Measurements from ENCODE around the gene ACTL9.

Gene ACTL9

GRCh38 chr19:8699908-8700307 lies 1.3 kb upstream of the ACTL9 start:
- Histone ChIP-seq H3K36me3 (replicated peaks) (no peaks in the 10 kb centered on the region), H3K9me3 (no peaks in the 10 kb centered on the region), H3K4me3 (no peak overlapping the region), H3K4me1 (no peaks in the 10 kb centered on the region), H3K27me3 (ENCODE audit: low read depth) (peaks cover 4% of the 10 kb centered on the region; the same call in 1 of the 2 replicates)
- no peak for DNase-seq (ENCODE audit: low spot score in 2 of 2)
- in situ Hi-C loops (cut with MboI; ENCODE audit: low sequenced_read_pairs), result no loop called here

- DNase-seq (ENCODE audit: low spot score in 2 of 2), result peak in 1 of 2 experiments; percentile 22
- in situ Hi-C loops (cut with MboI; ENCODE audit: low sequenced_read_pairs), result no loop called here
- Histone ChIP-seq H3K4me1 (no peaks in the 10 kb centered on the region), H3K27me3 (ENCODE audit: low read depth) (peaks cover 4% of the 10 kb centered on the region; the same call in 1 of the 2 replicates), H3K4me3 (no peak overlapping the region), H3K36me3 (replicated peaks) (no peaks in the 10 kb centered on the region), H3K9me3 (no peaks in the 10 kb centered on the region)
Observed at GRCh38 chr19:8697671-8698432, 743 bp downstream of the ACTL9 start.

GRCh38 chr19:8696993-8697392 lies 1.6 kb downstream of the ACTL9 start:
- Histone ChIP-seq H3K36me3 (replicated peaks) (no peaks in the 10 kb centered on the region), H3K9me3 (no peaks in the 10 kb centered on the region), H3K4me1 (no peaks in the 10 kb centered on the region), H3K4me3 (no peak overlapping the region), H3K27me3 (ENCODE audit: low read depth) (peaks cover 4% of the 10 kb centered on the region; the same call in 1 of the 2 replicates)
- no peak for DNase-seq (ENCODE audit: low spot score in 2 of 2)
- in situ Hi-C loops (cut with MboI; ENCODE audit: low sequenced_read_pairs), result no loop called here

- Histone ChIP-seq H3K36me3 (replicated peaks) (no peaks in the 10 kb centered on the region), H3K4me1 (no peaks in the 10 kb centered on the region), H3K9me3 (no peaks in the 10 kb centered on the region), H3K4me3 (no peak overlapping the region), H3K27me3 (ENCODE audit: low read depth) (no peaks in the 10 kb centered on the region)
- in situ Hi-C loops (cut with MboI; ENCODE audit: low sequenced_read_pairs), result no loop called here
- DNase-seq (ENCODE audit: low spot score in 2 of 2), result no peak
Observed at GRCh38 chr19:8695911-8696310, 2.7 kb downstream of the ACTL9 start.

GRCh38 chr19:8695501-8695900 lies 3.1 kb downstream of the ACTL9 start:
- H3K4me1 ChIP-seq, result no peaks in the 10 kb centered on the region
- no peaks in the 10 kb centered on the region for H3K27me3 ChIP-seq (ENCODE audit: low read depth)
- H3K9me3 ChIP-seq, result no peaks in the 10 kb centered on the region
- in situ Hi-C loops (cut with MboI; ENCODE audit: low sequenced_read_pairs), result no loop called here
- H3K36me3 ChIP-seq (replicated peaks), result no peaks in the 10 kb centered on the region
- DNase-seq (ENCODE audit: low spot score in 2 of 2), result no peak
- no peak overlapping the region for H3K4me3 ChIP-seq

GRCh38 chr19:8690753-8691539 lies 7.6 kb downstream of the ACTL9 start:
- Histone ChIP-seq H3K4me1 (no peaks in the 10 kb centered on the region), H3K27me3 (ENCODE audit: low read depth) (no peaks in the 10 kb centered on the region; the same call in 1 of the 2 replicates), H3K4me3 (no peak overlapping the region), H3K36me3 (replicated peaks) (no peaks in the 10 kb centered on the region), H3K9me3 (no peaks in the 10 kb centered on the region)
- DNase-seq (ENCODE audit: low spot score in 2 of 2), result no peak
- in situ Hi-C loops (cut with MboI; ENCODE audit: low sequenced_read_pairs), result no loop called here

- Histone ChIP-seq H3K36me3 (replicated peaks) (no peaks in the 10 kb centered on the region), H3K4me1 (no peaks in the 10 kb centered on the region), H3K4me3 (no peak overlapping the region), H3K27me3 (ENCODE audit: low read depth) (no peaks in the 10 kb centered on the region; the same call in 1 of the 2 replicates), H3K9me3 (no peaks in the 10 kb centered on the region)
- in situ Hi-C loops (cut with MboI; ENCODE audit: low sequenced_read_pairs), result no loop called here
- no peak for DNase-seq (ENCODE audit: low spot score in 2 of 2)
Observed at GRCh38 chr19:8688930-8689329, 9.7 kb downstream of the ACTL9 start.

GRCh38 chr19:8686549-8686948 lies 12.0 kb downstream of the ACTL9 start:
- H3K27me3 ChIP-seq (ENCODE audit: low read depth), result no peaks in the 10 kb centered on the region; the same call in 1 of the 2 replicates
- no peaks in the 10 kb centered on the region for H3K4me1 ChIP-seq
- no peak overlapping the region for H3K4me3 ChIP-seq
- H3K9me3 ChIP-seq, result no peaks in the 10 kb centered on the region
- in situ Hi-C loops (cut with MboI; ENCODE audit: low sequenced_read_pairs), result no loop called here
- no peaks in the 10 kb centered on the region for H3K36me3 ChIP-seq (replicated peaks)
- DNase-seq (ENCODE audit: low spot score in 2 of 2), result no peak

- H3K9me3 ChIP-seq, result no peaks in the 10 kb centered on the region
- H3K4me3 ChIP-seq, result no peak overlapping the region
- H3K4me1 ChIP-seq, result no peaks in the 10 kb centered on the region
- no peaks in the 10 kb centered on the region for H3K36me3 ChIP-seq (replicated peaks)
- in situ Hi-C loops (cut with MboI; ENCODE audit: low sequenced_read_pairs), result no loop called here
- no peak for DNase-seq (ENCODE audit: low spot score in 2 of 2)
- no peaks in the 10 kb centered on the region; the same call in 1 of the 2 replicates for H3K27me3 ChIP-seq (ENCODE audit: low read depth)
Observed at GRCh38 chr19:8684001-8684902, 14.3 kb downstream of the ACTL9 start.

- Histone ChIP-seq H3K27me3 (ENCODE audit: low read depth) (no peaks in the 10 kb centered on the region), H3K4me3 (no peak overlapping the region), H3K4me1 (no peaks in the 10 kb centered on the region), H3K9me3 (no peaks in the 10 kb centered on the region; the same call in 1 of the 2 replicates), H3K36me3 (replicated peaks) (no peaks in the 10 kb centered on the region)
- no peak for DNase-seq (ENCODE audit: low spot score in 2 of 2)
- in situ Hi-C loops (cut with MboI; ENCODE audit: low sequenced_read_pairs), result no loop called here
Observed at GRCh38 chr19:8682931-8683330, 15.7 kb downstream of the ACTL9 start.

- in situ Hi-C loops (cut with MboI; ENCODE audit: low sequenced_read_pairs), result no loop called here
- no peaks in the 10 kb centered on the region for H3K36me3 ChIP-seq (replicated peaks)
- H3K4me1 ChIP-seq, result no peaks in the 10 kb centered on the region
- H3K9me3 ChIP-seq, result no peaks in the 10 kb centered on the region; the same call in 1 of the 2 replicates
- H3K27me3 ChIP-seq (ENCODE audit: low read depth), result no peaks in the 10 kb centered on the region
- H3K4me3 ChIP-seq, result no peak overlapping the region
- DNase-seq (ENCODE audit: low spot score in 2 of 2), result no peak
Observed at GRCh38 chr19:8682472-8682871, 16.1 kb downstream of the ACTL9 start.

GRCh38 chr19:8681345-8682029 lies 17.1 kb downstream of the ACTL9 start:
- in situ Hi-C loops (cut with MboI; ENCODE audit: low sequenced_read_pairs), result no loop called here
- no peaks in the 10 kb centered on the region for H3K4me1 ChIP-seq

More at GRCh38 chr19:8681345-8682029, 17.1 kb downstream of the ACTL9 start:
- no peak for DNase-seq (ENCODE audit: low spot score in 2 of 2)
- no peaks in the 10 kb centered on the region; the same call in 1 of the 2 replicates for H3K9me3 ChIP-seq
- no peak overlapping the region for H3K4me3 ChIP-seq
- H3K27me3 ChIP-seq (ENCODE audit: low read depth), result no peaks in the 10 kb centered on the region
- H3K36me3 ChIP-seq (replicated peaks), result no peaks in the 10 kb centered on the region
